Prostate gland (tissue), 2 donors: ENCODE data around the gene KCNMB3.

Experiments
- CTCF ChIP-seq, 4 experiments: fragments of 200-600 bp in 2 of 4; fragments of 450-650 bp in 2 of 4; sonication (generic) in 2 of 4; IDR thresholded peaks; 1 replicate in 3 of 4; 2 replicates in 1 of 4; pipeline ENCODE4 v1.5.1; 2016 to 2019; ENCODE audit warnings: antibody characterized with exemption in 4 of 4, mild to moderate bottlenecking in 2 of 4, moderate library complexity in 2 of 4
- POLR2A ChIP-seq: fragments of 450-650 bp; IDR thresholded peaks from one replicate; pipeline ENCODE4 v1.6.1; 2016; ENCODE audit warnings: antibody characterized with exemption, mild to moderate bottlenecking

GRCh38 chr3:179269152-179269707, 18.3 kb upstream of the KCNMB3 start:
- no peak for TF ChIP-seq CTCF (IDR thresholded peaks at IDR 0.05)
- no peak for TF ChIP-seq POLR2A
